ENCODE data around the gene LGR4. TPM values are rescaled to one million over a fixed set of nuclear protein-coding genes. Genes with fewer than 3 reads are reported as not detected.

The LGR4 gene
- total and polyA plus RNA-seq, 2 of the 13 experiments (the other 11 are each of a cell fraction or from before 2014, with no cell fraction given), result 42.1 to 68.7 TPM

- TF ChIP-seq KDM6A (CRISPR knock-in tag; IDR thresholded peaks at IDR 0.05; ENCODE audit: low read depth), result peak; percentile 34; the same call in 1 of the 2 replicates
- no peak for TF ChIP-seq HNRNPK (IDR thresholded peaks at IDR 0.05; ENCODE audit: low read depth, low read length, poor library complexity, severe bottlenecking)
- TF ChIP-seq ZNF138 (CRISPR knock-in tag; IDR thresholded peaks at IDR 0.05; ENCODE audit: low read depth), result no peak
- TF ChIP-seq ZSCAN22 (CRISPR knock-in tag; IDR thresholded peaks at IDR 0.05), result no peak
- no peak for TF ChIP-seq ZNF382 (CRISPR knock-in tag; IDR thresholded peaks at IDR 0.05; ENCODE audit: borderline replicate concordance)
- TF ChIP-seq PLRG1 (conservative IDR thresholded peaks at IDR 0.05), result no peak
- TF ChIP-seq ARNTL (CRISPR knock-in tag; IDR thresholded peaks at IDR 0.05), result no peak
- TF ChIP-seq ZBTB38 (CRISPR knock-in tag; IDR thresholded peaks at IDR 0.05), result no peak
- TF ChIP-seq GATAD1 (CRISPR knock-in tag; IDR thresholded peaks at IDR 0.05), result 0 out of 2 replicates have a peak, but pooled peaks have one; percentile 36
- no peak for TF ChIP-seq ZBTB2 (CRISPR knock-in tag; IDR thresholded peaks at IDR 0.05; ENCODE audit: low read depth)
- TF ChIP-seq SUZ12 (IDR thresholded peaks at IDR 0.05; ENCODE audit: low read depth, low read length), result no peak
- no peak for TF ChIP-seq THYN1 (CRISPR knock-in tag; IDR thresholded peaks at IDR 0.05; ENCODE audit: borderline replicate concordance, low read depth)
- TF ChIP-seq CERS6 (CRISPR knock-in tag; IDR thresholded peaks at IDR 0.05), result no peak
- TF ChIP-seq DNMT1 (CRISPR knock-in tag; IDR thresholded peaks at IDR 0.05), result no peak
- no peak for TF ChIP-seq ZNF513 (CRISPR knock-in tag; conservative IDR thresholded peaks at IDR 0.05)
- TF ChIP-seq ZFP36L1 (CRISPR knock-in tag; IDR thresholded peaks at IDR 0.05), result no peak
- TF ChIP-seq HMG20A (CRISPR knock-in tag; IDR thresholded peaks at IDR 0.05; ENCODE audit: borderline replicate concordance), result peak; percentile 85; the same call in 1 of the 2 replicates
- TF ChIP-seq GLMP (CRISPR knock-in tag; IDR thresholded peaks at IDR 0.05; ENCODE audit: borderline replicate concordance), result no peak
- TF ChIP-seq MTF1 (CRISPR knock-in tag; IDR thresholded peaks at IDR 0.05), result no peak
- peak; percentile 80 for TF ChIP-seq TARDBP (CRISPR knock-in tag; IDR thresholded peaks at IDR 0.05)
- no peak for TF ChIP-seq RBM39 (IDR thresholded peaks at IDR 0.05; ENCODE audit: low read depth, low read length, poor library complexity, severe bottlenecking)
- TF ChIP-seq HCFC1 (IDR thresholded peaks at IDR 0.05; ENCODE audit: low read depth, low read length), result no peak
- no peak for TF ChIP-seq PHF20 (CRISPR knock-in tag; IDR thresholded peaks at IDR 0.05)
- peak; percentile 96 for TF ChIP-seq GATAD2A (CRISPR knock-in tag; IDR thresholded peaks at IDR 0.05)
Observed at GRCh38 chr11:27460158-27460978, 12.2 kb downstream of the LGR4 start (continued).

All from HepG2 (cell line).